ENCODE measurements around the gene COX4I1. TPM values are rescaled to one million over a fixed set of nuclear protein-coding genes. Genes with fewer than 3 reads are reported as not detected.

The COX4I1 gene
- total RNA-seq, 1 experiment from 2014 or later = 417 TPM

- H3K27ac ChIP-seq (ENCODE audit: low read length) = peak overlapping the region; percentile 96
- peaks cover 90% of the 10 kb centered on the region for H3K4me1 ChIP-seq (ENCODE audit: low read length)
- no peak for DNase-seq
- peak overlapping the region; percentile 73 for H3K9ac ChIP-seq (ENCODE audit: low read length)
- no peaks in the 10 kb centered on the region for H3K27me3 ChIP-seq (ENCODE audit: low read length)
- no peaks in the 10 kb centered on the region for H3K9me3 ChIP-seq (ENCODE audit: low read length)
- no peaks in the 10 kb centered on the region for H3K79me2 ChIP-seq (ENCODE audit: low read length)
- no peaks in the 10 kb centered on the region for H3K36me3 ChIP-seq (ENCODE audit: insufficient read depth, low read length)
- peaks cover 12% of the 10 kb centered on the region; the same call in 1 of the 2 replicates for H4K20me1 ChIP-seq (ENCODE audit: insufficient read depth, low read depth, low read length)
- H3K9me2 ChIP-seq (replicated peaks; ENCODE audit: insufficient read depth, low read length) = no peaks in the 10 kb centered on the region
- H3K4me3 ChIP-seq (ENCODE audit: low read length) = peak overlapping the region; percentile 48
- peak overlapping the region; percentile 91 for H3K4me2 ChIP-seq (ENCODE audit: low read depth, low read length, poor library complexity, severe bottlenecking)
- no peak overlapping the region for H2AFZ ChIP-seq (ENCODE audit: low read length)
Observed at GRCh38 chr16:85753559-85753958, 45.9 kb upstream of the COX4I1 start.

- Histone ChIP-seq H3K27ac (ENCODE audit: low read length) (peak overlapping the region; percentile 96), H3K4me1 (ENCODE audit: low read length) (peaks cover 93% of the 10 kb centered on the region), H3K9me2 (replicated peaks; ENCODE audit: insufficient read depth, low read length) (no peaks in the 10 kb centered on the region), H4K20me1 (ENCODE audit: insufficient read depth, low read depth, low read length) (peaks cover 12% of the 10 kb centered on the region; the same call in 1 of the 2 replicates), H3K9me3 (ENCODE audit: low read length) (no peaks in the 10 kb centered on the region), H3K9ac (ENCODE audit: low read length) (peak overlapping the region; percentile 73), H3K79me2 (ENCODE audit: low read length) (no peaks in the 10 kb centered on the region), H3K36me3 (ENCODE audit: insufficient read depth, low read length) (no peaks in the 10 kb centered on the region), H3K4me3 (ENCODE audit: low read length) (peak overlapping the region; percentile 48), H2AFZ (ENCODE audit: low read length) (no peak overlapping the region), H3K27me3 (ENCODE audit: low read length) (no peaks in the 10 kb centered on the region), H3K4me2 (ENCODE audit: low read depth, low read length, poor library complexity, severe bottlenecking) (peak overlapping the region; percentile 91)
- peak; percentile 64 for DNase-seq
Observed at GRCh38 chr16:85753976-85754375, 45.5 kb upstream of the COX4I1 start.

GRCh38 chr16:85754413-85754812 lies 45.1 kb upstream of the COX4I1 start:
- DNase-seq = peak; percentile 92

GRCh38 chr16:85755929-85756768 lies 43.3 kb upstream of the COX4I1 start:
- Histone ChIP-seq H3K27me3 (ENCODE audit: low read length) (no peaks in the 10 kb centered on the region), H3K4me1 (ENCODE audit: low read length) (peaks cover 86% of the 10 kb centered on the region), H2AFZ (ENCODE audit: low read length) (no peak overlapping the region), H3K9me3 (ENCODE audit: low read length) (no peaks in the 10 kb centered on the region), H3K36me3 (ENCODE audit: insufficient read depth, low read length) (no peaks in the 10 kb centered on the region), H3K4me3 (ENCODE audit: low read length) (peak overlapping the region; percentile 63), H4K20me1 (ENCODE audit: insufficient read depth, low read depth, low read length) (peaks cover 9% of the 10 kb centered on the region; the same call in 1 of the 2 replicates), H3K9ac (ENCODE audit: low read length) (peak overlapping the region; percentile 73), H3K79me2 (ENCODE audit: low read length) (no peaks in the 10 kb centered on the region), H3K9me2 (replicated peaks; ENCODE audit: insufficient read depth, low read length) (no peaks in the 10 kb centered on the region), H3K4me2 (ENCODE audit: low read depth, low read length, poor library complexity, severe bottlenecking) (peak overlapping the region; percentile 91), H3K27ac (ENCODE audit: low read length) (peak overlapping the region; percentile 96)
- peak; percentile 87 for DNase-seq

More at GRCh38 chr16:85754413-85754812, 45.1 kb upstream of the COX4I1 start:
- Histone ChIP-seq H3K79me2 (ENCODE audit: low read length) (no peaks in the 10 kb centered on the region), H3K9me3 (ENCODE audit: low read length) (no peaks in the 10 kb centered on the region), H3K27ac (ENCODE audit: low read length) (peak overlapping the region; percentile 96), H3K9ac (ENCODE audit: low read length) (peak overlapping the region; percentile 73), H3K4me3 (ENCODE audit: low read length) (peak overlapping the region; percentile 48), H3K27me3 (ENCODE audit: low read length) (no peaks in the 10 kb centered on the region), H2AFZ (ENCODE audit: low read length) (no peak overlapping the region), H4K20me1 (ENCODE audit: insufficient read depth, low read depth, low read length) (peaks cover 14% of the 10 kb centered on the region; the same call in 1 of the 2 replicates), H3K9me2 (replicated peaks; ENCODE audit: insufficient read depth, low read length) (no peaks in the 10 kb centered on the region), H3K4me2 (ENCODE audit: low read depth, low read length, poor library complexity, severe bottlenecking) (peak overlapping the region; percentile 91), H3K4me1 (ENCODE audit: low read length) (peaks cover 97% of the 10 kb centered on the region), H3K36me3 (ENCODE audit: insufficient read depth, low read length) (no peaks in the 10 kb centered on the region)

- peaks cover 11% of the 10 kb centered on the region; the same call in 1 of the 2 replicates for H4K20me1 ChIP-seq (ENCODE audit: insufficient read depth, low read depth, low read length)
- H3K9me3 ChIP-seq (ENCODE audit: low read length) = no peaks in the 10 kb centered on the region
- DNase-seq = peak; percentile 72
- peak overlapping the region; percentile 96; the same call in 1 of the 2 replicates for H3K27ac ChIP-seq (ENCODE audit: low read length)
- no peaks in the 10 kb centered on the region for H3K36me3 ChIP-seq (ENCODE audit: insufficient read depth, low read length)
- no peaks in the 10 kb centered on the region for H3K27me3 ChIP-seq (ENCODE audit: low read length)
- no peak overlapping the region for H2AFZ ChIP-seq (ENCODE audit: low read length)
- H3K79me2 ChIP-seq (ENCODE audit: low read length) = no peaks in the 10 kb centered on the region
- no peak overlapping the region for H3K9ac ChIP-seq (ENCODE audit: low read length)
- H3K4me3 ChIP-seq (ENCODE audit: low read length) = 0 out of 2 replicates have a peak overlapping the region, but pooled peaks have one; percentile 63
- peak overlapping the region; percentile 91 for H3K4me2 ChIP-seq (ENCODE audit: low read depth, low read length, poor library complexity, severe bottlenecking)
- peaks cover 78% of the 10 kb centered on the region for H3K4me1 ChIP-seq (ENCODE audit: low read length)
- H3K9me2 ChIP-seq (replicated peaks; ENCODE audit: insufficient read depth, low read length) = no peaks in the 10 kb centered on the region
Observed at GRCh38 chr16:85757341-85757822, 42.1 kb upstream of the COX4I1 start.

GRCh38 chr16:85759136-85759535 lies 40.4 kb upstream of the COX4I1 start:
- Histone ChIP-seq H3K4me2 (ENCODE audit: low read depth, low read length, poor library complexity, severe bottlenecking) (peak overlapping the region; percentile 48), H3K4me3 (ENCODE audit: low read length) (no peak overlapping the region), H4K20me1 (ENCODE audit: insufficient read depth, low read depth, low read length) (peaks cover 14% of the 10 kb centered on the region; the same call in 1 of the 2 replicates), H3K27me3 (ENCODE audit: low read length) (no peaks in the 10 kb centered on the region), H3K27ac (ENCODE audit: low read length) (no peak overlapping the region), H3K9me2 (replicated peaks; ENCODE audit: insufficient read depth, low read length) (no peaks in the 10 kb centered on the region), H3K79me2 (ENCODE audit: low read length) (no peaks in the 10 kb centered on the region), H3K9ac (ENCODE audit: low read length) (peak overlapping the region; percentile 19), H3K36me3 (ENCODE audit: insufficient read depth, low read length) (no peaks in the 10 kb centered on the region), H3K4me1 (ENCODE audit: low read length) (peaks cover 61% of the 10 kb centered on the region), H3K9me3 (ENCODE audit: low read length) (no peaks in the 10 kb centered on the region), H2AFZ (ENCODE audit: low read length) (no peak overlapping the region)
- DNase-seq = peak; percentile 77

- Histone ChIP-seq H3K4me3 (ENCODE audit: low read length) (no peak overlapping the region), H3K27ac (ENCODE audit: low read length) (no peak overlapping the region), H3K4me1 (ENCODE audit: low read length) (peaks cover 54% of the 10 kb centered on the region)
Observed at GRCh38 chr16:85759631-85760419, 39.7 kb upstream of the COX4I1 start.

More at GRCh38 chr16:85759631-85760419, 39.7 kb upstream of the COX4I1 start:
- no peaks in the 10 kb centered on the region for H3K9me3 ChIP-seq (ENCODE audit: low read length)
- H3K9ac ChIP-seq (ENCODE audit: low read length) = peak overlapping the region; percentile 19
- H3K27me3 ChIP-seq (ENCODE audit: low read length) = no peaks in the 10 kb centered on the region
- peaks cover 14% of the 10 kb centered on the region; the same call in 1 of the 2 replicates for H4K20me1 ChIP-seq (ENCODE audit: insufficient read depth, low read depth, low read length)
- H3K4me2 ChIP-seq (ENCODE audit: low read depth, low read length, poor library complexity, severe bottlenecking) = peak overlapping the region; percentile 48
- no peaks in the 10 kb centered on the region for H3K36me3 ChIP-seq (ENCODE audit: insufficient read depth, low read length)
- no peak overlapping the region for H2AFZ ChIP-seq (ENCODE audit: low read length)
- no peaks in the 10 kb centered on the region for H3K79me2 ChIP-seq (ENCODE audit: low read length)
- DNase-seq = peak; percentile 90
- no peaks in the 10 kb centered on the region for H3K9me2 ChIP-seq (replicated peaks; ENCODE audit: insufficient read depth, low read length)
